Smooth muscle cell (in vitro differentiated cells): ENCODE results near the gene DIPK1A. TPM values are rescaled to one million over a fixed set of nuclear protein-coding genes. Genes with fewer than 3 reads are reported as not detected.

ENCODE experiments used
- DNase-seq: peaks from one replicate; lab custom pipeline; 2025; ENCODE audit not compliant: unreplicated experiment; lab: John Stamatoyannopoulos, UW
- H2AFZ ChIP-seq: fragments of 200-600 bp; sonication (generic); 2 replicates; pipeline ENCODE4 v1.6.0; 2016; ENCODE audit warnings: antibody characterized with exemption, low read depth, mild to moderate bottlenecking
- H3F3A ChIP-seq: fragments of 200-600 bp; sonication (generic); 2 replicates; pipeline ENCODE4 v1.6.0; 2017; ENCODE audit warnings: antibody characterized with exemption, low read depth
- H3K27ac ChIP-seq: fragments of 200-600 bp; sonication (generic); 2 replicates; pipeline ENCODE4 v1.5.1; 2016; ENCODE audit warnings: low read depth, mild to moderate bottlenecking
- H3K27me3 ChIP-seq: fragments of 200-600 bp; sonication (generic); 2 replicates; pipeline ENCODE4 v1.6.1; 2016; ENCODE audit warnings: low read depth, mild to moderate bottlenecking
- H3K36me3 ChIP-seq: fragments of 200-600 bp; sonication (generic); 2 replicates; pipeline ENCODE4 v1.5.1; 2016; ENCODE audit warnings: low read depth
- H3K4me1 ChIP-seq: fragments of 200-600 bp; sonication (generic); 2 replicates; pipeline ENCODE4 v1.5.1; 2016; ENCODE audit warnings: low read depth
- H3K4me2 ChIP-seq: fragments of 200-600 bp; sonication (generic); 2 replicates; pipeline ENCODE4 v1.6.0; 2016; ENCODE audit warnings: mild to moderate bottlenecking
- H3K4me3 ChIP-seq: fragments of 200-600 bp; sonication (generic); 2 replicates; pipeline ENCODE4 v1.5.1; 2016; ENCODE audit warnings: mild to moderate bottlenecking
- H3K79me2 ChIP-seq: fragments of 200-600 bp; sonication (generic); 2 replicates; pipeline ENCODE4 v1.6.0; 2016; ENCODE audit warnings: low read depth, mild to moderate bottlenecking
- H3K9ac ChIP-seq: fragments of 200-600 bp; sonication (generic); 2 replicates; pipeline ENCODE4 v1.6.0; 2016; ENCODE audit warnings: low read depth
- H3K9me3 ChIP-seq: fragments of 200-600 bp; sonication (generic); replicated peaks from 2 replicates; pipeline ENCODE4 v1.5.1; 2016; ENCODE audit warnings: low read depth
- H4K20me1 ChIP-seq: fragments of 200-600 bp; sonication (generic); 2 replicates; pipeline ENCODE4 v1.6.0; 2016; ENCODE audit warnings: low read depth
- CTCF ChIP-seq: fragments of 200-600 bp; sonication (generic); IDR thresholded peaks from 2 replicates; pipeline ENCODE4 v1.5.1; 2017; ENCODE audit warnings: borderline replicate concordance, mild to moderate bottlenecking, antibody characterized with exemption; ENCODE audit not compliant: insufficient read depth, poor library complexity, severe bottlenecking
- WGBS: methylation state at CpG from one replicate; pipeline ENCODE4 v1.1.7; 2016; ENCODE audit warnings: low lambda C conversion rate; 5-methylcytosine and 5-hydroxymethylcytosine counted together
- polyA plus RNA-seq: library from polyadenylated mRNA; unstranded; fragments of >200 nt; fragmentation: Nextera tagmentation; extraction: Ambion mirVana; gene quantifications from 2 replicates; pipeline ENCODE4 v1.2.1, GENCODE V29; 2016
- total RNA-seq: library from RNA; depleted of rRNA; stranded (reverse); fragments of >200 nt; gene quantifications from 2 replicates; pipeline ENCODE4 v1.2.3, GENCODE V29; 2014

The DIPK1A gene
- total and polyA plus RNA-seq, 2 experiments from 2014 or later, result 7.3 to 8.3 TPM

- H3F3A ChIP-seq, result no peaks in the 10 kb centered on the region
- no peaks in the 10 kb centered on the region for H3K79me2 ChIP-seq
- no peak overlapping the region for H2AFZ ChIP-seq
- no peak for TF ChIP-seq CTCF
- H3K27me3 ChIP-seq, result no peaks in the 10 kb centered on the region
- H3K9me3 ChIP-seq, result no peaks in the 10 kb centered on the region
- peaks cover 13% of the 10 kb centered on the region for H3K4me1 ChIP-seq
- H3K4me3 ChIP-seq, result no peak overlapping the region
- H3K4me2 ChIP-seq, result peak overlapping the region; percentile 45
- no peak for DNase-seq
- no peak overlapping the region for H3K9ac ChIP-seq
- WGBS, result 0% methylated on average over 2 of the region's 2 CpGs
- peak overlapping the region; percentile 11 for H3K27ac ChIP-seq
- H3K36me3 ChIP-seq, result no peaks in the 10 kb centered on the region
- H4K20me1 ChIP-seq, result no peaks in the 10 kb centered on the region
Observed at GRCh38 chr1:93000751-93001175, 39.5 kb upstream of the DIPK1A start.

DNA sequence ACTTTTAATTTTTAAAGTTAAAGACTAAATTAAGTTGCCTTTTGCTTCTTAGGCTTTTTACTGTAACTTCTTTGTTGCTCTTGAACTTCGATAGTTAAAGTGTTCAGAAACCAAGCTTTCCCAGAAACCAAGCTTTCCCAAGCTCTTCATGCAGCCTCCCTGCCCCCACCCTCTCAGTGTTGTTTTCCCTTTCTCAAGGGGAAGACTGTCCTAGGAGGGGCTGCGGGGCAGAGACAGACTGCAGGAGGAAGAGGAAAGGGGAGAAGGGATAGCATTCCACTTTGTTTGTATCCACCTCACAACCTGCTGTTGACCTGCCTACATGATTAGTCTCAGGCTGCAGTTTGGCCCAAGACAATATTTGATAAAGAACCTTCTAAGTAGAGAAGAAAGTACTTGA is 39.0 kb upstream of the DIPK1A start:
- Histone ChIP-seq H3K4me1 (peaks cover 13% of the 10 kb centered on the region), H3K9me3 (no peaks in the 10 kb centered on the region), H3F3A (no peaks in the 10 kb centered on the region), H4K20me1 (no peaks in the 10 kb centered on the region), H3K36me3 (no peaks in the 10 kb centered on the region), H3K27ac (peak overlapping the region; percentile 11), H3K4me2 (peak overlapping the region; percentile 45), H2AFZ (no peak overlapping the region), H3K27me3 (no peaks in the 10 kb centered on the region), H3K79me2 (no peaks in the 10 kb centered on the region), H3K4me3 (no peak overlapping the region), H3K9ac (no peak overlapping the region)
- no peak for DNase-seq
- WGBS, result 11% methylated on average over 2 of the region's 2 CpGs
- TF ChIP-seq CTCF, result no peak

DNA sequence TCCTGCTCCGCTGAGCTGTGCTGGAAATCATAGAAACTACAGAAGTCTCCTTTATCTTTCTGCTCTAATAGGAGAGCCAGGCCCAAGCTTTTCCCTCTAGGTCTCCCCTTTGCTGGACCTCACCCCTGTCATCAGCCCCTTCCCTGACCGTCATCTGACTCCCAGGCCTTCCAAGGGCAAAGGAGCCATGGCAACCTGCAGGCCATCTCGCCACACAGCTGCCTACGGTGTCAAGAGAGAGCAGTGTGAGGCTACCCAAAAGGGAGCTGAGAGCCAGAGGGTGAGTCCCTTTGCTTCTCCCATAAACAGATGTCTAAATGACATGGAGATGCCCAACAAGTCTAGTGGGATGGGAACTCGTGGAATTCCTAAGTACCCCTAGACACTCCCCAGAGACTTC is 37.6 kb upstream of the DIPK1A start:
- no peak overlapping the region for H2AFZ ChIP-seq
- no peak overlapping the region for H3K9ac ChIP-seq
- no peaks in the 10 kb centered on the region for H3K79me2 ChIP-seq
- peaks cover 13% of the 10 kb centered on the region for H3K4me1 ChIP-seq
- no peak overlapping the region for H3K27ac ChIP-seq
- no peaks in the 10 kb centered on the region for H3K36me3 ChIP-seq
- no peaks in the 10 kb centered on the region for H3K27me3 ChIP-seq
- WGBS, result 96% methylated on average over 5 of the region's 5 CpGs
- no peak for DNase-seq
- no peak overlapping the region for H3K4me2 ChIP-seq
- TF ChIP-seq CTCF, result no peak
- no peaks in the 10 kb centered on the region for H4K20me1 ChIP-seq
- H3K9me3 ChIP-seq, result no peaks in the 10 kb centered on the region
- H3F3A ChIP-seq, result no peaks in the 10 kb centered on the region
- H3K4me3 ChIP-seq, result no peak overlapping the region
